ENCODE results near the gene FAM118B.

The FAM118B gene

GRCh38 chr11:126311401-126312291 lies 100.1 kb downstream of the FAM118B start:
- no peak overlapping the region; the same call in 1 of the 2 replicates for H3K4me3 ChIP-seq (ENCODE audit: low read length)
- no peak for TF ChIP-seq ZNF274 (IDR thresholded peaks at IDR 0.05; ENCODE audit: low read depth, low read length)

Data from GM08714 (cell line).